ENCODE data around the gene ZMIZ1. TPM values are rescaled to one million over a fixed set of nuclear protein-coding genes. Genes with fewer than 3 reads are reported as not detected.

ZMIZ1 gene
- total RNA-seq, 1 experiment from 2014 or later: 28.4 TPM

- no peak for DNase-seq (ENCODE audit: low read depth, low spot score)
- RAD21 ChIA-PET (ENCODE audit: low non-redundant PET in 1 of 2, low total read pairs in 2 of 2, uncharacterized antibody in 2 of 2, unreplicated experiment in 2 of 2): no interaction called here
- no TSS peak for BruUV-seq (replicated peaks)
- no peaks in the 10 kb centered on the region for H3K4me1 ChIP-seq (ENCODE audit: control insufficient read depth in 1 of 2, insufficient read depth in 2 of 2, low read length in 2 of 2)
- intact Hi-C loops (cut with micrococcal nuclease): no loop called here
- H3K27ac ChIP-seq (ENCODE audit: low read depth, low read length): no peak overlapping the region
- no peak overlapping the region for H2AFZ ChIP-seq (ENCODE audit: low read depth, low read length, poor library complexity, severe bottlenecking)
- ATAC-seq: no peak
- POLR2A ChIA-PET: no interaction called here
- CTCF ChIA-PET: no interaction called here
- H3K79me2 ChIP-seq (ENCODE audit: insufficient read depth, low read length): no peaks in the 10 kb centered on the region
- H3K4me2 ChIP-seq (ENCODE audit: low read length): no peak overlapping the region
- H3K27me3 ChIP-seq (ENCODE audit: insufficient read depth, low read length): no peaks in the 10 kb centered on the region
- no peaks in the 10 kb centered on the region for H3K9me2 ChIP-seq (ENCODE audit: insufficient read depth)
- no peak for TF ChIP-seq TCF7L2 (IDR thresholded peaks at IDR 0.05; ENCODE audit: borderline replicate concordance, extremely low read depth, insufficient read depth, insufficient read length)
- no peak for TF ChIP-seq FOSL1 (IDR thresholded peaks at IDR 0.05; ENCODE audit: low read depth)
- TF ChIP-seq REST (IDR thresholded peaks at IDR 0.05; ENCODE audit: low read depth): no peak
- TF ChIP-seq ZNF274 (IDR thresholded peaks at IDR 0.05; ENCODE audit: low read depth, low read length): no peak
- no peak for TF ChIP-seq SP1 (IDR thresholded peaks at IDR 0.05; ENCODE audit: low read depth)
- H3K9ac ChIP-seq (ENCODE audit: low read length): no peak overlapping the region
- no peak overlapping the region for H3K4me3 ChIP-seq (replicated peaks in 1 of 2; ENCODE audit: low read depth in 1 of 2, low read length in 2 of 2)
- H3K9me3 ChIP-seq (ENCODE audit: control insufficient read depth in 1 of 2, insufficient read depth in 1 of 2, low read depth in 1 of 2, low read length in 2 of 2): no peaks in the 10 kb centered on the region
- no peaks in the 10 kb centered on the region for H4K20me1 ChIP-seq (ENCODE audit: insufficient read depth)
- no peaks in the 10 kb centered on the region for H3K36me3 ChIP-seq (ENCODE audit: control insufficient read depth in 1 of 2, insufficient read depth in 2 of 2, low read length in 2 of 2)
Observed at GRCh38 chr10:79059859-79060379, 8.8 kb upstream of the ZMIZ1 start.

GRCh38 chr10:79060641-79061255 is 8.0 kb upstream of the ZMIZ1 start:
- no peaks in the 10 kb centered on the region for H3K79me2 ChIP-seq (ENCODE audit: insufficient read depth, low read length)
- no TSS peak for BruUV-seq (replicated peaks)
- no peak overlapping the region for H3K4me2 ChIP-seq (ENCODE audit: low read length)
- H3K9me2 ChIP-seq (ENCODE audit: insufficient read depth): no peaks in the 10 kb centered on the region
- no peak overlapping the region for H3K4me3 ChIP-seq (replicated peaks in 1 of 2; ENCODE audit: low read depth in 1 of 2, low read length in 2 of 2)
- H3K27ac ChIP-seq (ENCODE audit: low read depth, low read length): no peak overlapping the region
- no peak overlapping the region for H3K9ac ChIP-seq (ENCODE audit: low read length)
- H4K20me1 ChIP-seq (ENCODE audit: insufficient read depth): no peaks in the 10 kb centered on the region
- no peaks in the 10 kb centered on the region for H3K36me3 ChIP-seq (ENCODE audit: control insufficient read depth in 1 of 2, insufficient read depth in 2 of 2, low read length in 2 of 2)
- DNase-seq (ENCODE audit: low read depth, low spot score): no peak
- ChIA-PET RAD21 (ENCODE audit: low non-redundant PET in 1 of 2, low total read pairs in 2 of 2, uncharacterized antibody in 2 of 2, unreplicated experiment in 2 of 2) (no interaction called here), POLR2A (no interaction called here), CTCF (no interaction called here)
- no peaks in the 10 kb centered on the region for H3K9me3 ChIP-seq (ENCODE audit: control insufficient read depth in 1 of 2, insufficient read depth in 1 of 2, low read depth in 1 of 2, low read length in 2 of 2)
- H2AFZ ChIP-seq (ENCODE audit: low read depth, low read length, poor library complexity, severe bottlenecking): no peak overlapping the region
- no peaks in the 10 kb centered on the region for H3K27me3 ChIP-seq (ENCODE audit: insufficient read depth, low read length)
- H3K4me1 ChIP-seq (ENCODE audit: control insufficient read depth in 1 of 2, insufficient read depth in 2 of 2, low read length in 2 of 2): no peaks in the 10 kb centered on the region
- intact Hi-C loops (cut with micrococcal nuclease): no loop called here
- ATAC-seq: no peak
- TF ChIP-seq CBX3 (IDR thresholded peaks at IDR 0.05; ENCODE audit: low read depth) (no peak), CEBPB (IDR thresholded peaks at IDR 0.05; ENCODE audit: low read depth) (no peak), REST (IDR thresholded peaks at IDR 0.05; ENCODE audit: low read depth) (no peak), EZH2phosphoT487 (IDR thresholded peaks at IDR 0.05; ENCODE audit: borderline replicate concordance) (no peak), FOSL1 (IDR thresholded peaks at IDR 0.05; ENCODE audit: low read depth) (no peak), POLR2AphosphoS5 (IDR thresholded peaks at IDR 0.05; ENCODE audit: low read depth, low read length) (no peak), ZNF274 (IDR thresholded peaks at IDR 0.05; ENCODE audit: low read depth, low read length) (no peak), POLR2A (IDR thresholded peaks at IDR 0.05; ENCODE audit: borderline replicate concordance, extremely low read depth, insufficient read depth, insufficient read length) (no peak), EZH2 (IDR thresholded peaks at IDR 0.05) (no peak), SP1 (IDR thresholded peaks at IDR 0.05; ENCODE audit: low read depth) (no peak)
